ES-I3 (cell line): ENCODE data around the gene NIM1K.
"Not testable (repeated sequence)": the region's sequence is repeated elsewhere in the genome, so short reads cannot be mapped to it uniquely, and the experiment has no call there.

Experiments used
- H3K36me3 ChIP-seq: 2 replicates; pipeline ENCODE4 v1.6.1; 2013; ENCODE audit warnings: mild to moderate bottlenecking, low read length, control low read depth, moderate library complexity; ENCODE audit not compliant: insufficient read depth
- H3K4me1 ChIP-seq: 2 replicates; pipeline ENCODE4 v1.6.1; 2013; ENCODE audit warnings: mild to moderate bottlenecking, control low read depth, low read length; ENCODE audit not compliant: insufficient read depth
- H3K9ac ChIP-seq: 2 replicates; pipeline ENCODE4 v1.6.1; 2013; ENCODE audit warnings: low read depth, mild to moderate bottlenecking, low read length, moderate library complexity
- H3K9me3 ChIP-seq: 2 replicates; pipeline ENCODE4 v1.6.1; 2013; ENCODE audit warnings: mild to moderate bottlenecking, low read length, moderate library complexity; ENCODE audit not compliant: control insufficient read depth, insufficient read depth

NIM1K gene

GRCh38 chr5:43165323-43165722 lies 26.7 kb upstream of the NIM1K start:
- H3K36me3 ChIP-seq, result peaks cover 8% of the 10 kb centered on the region
- no peaks in the 10 kb centered on the region for H3K9me3 ChIP-seq
- no peak overlapping the region for H3K9ac ChIP-seq
- 0 out of 2 replicates have a peak, but pooled peaks cover 5% of the 10 kb centered on the region for H3K4me1 ChIP-seq

- no peaks in the 10 kb centered on the region for H3K9me3 ChIP-seq
- peaks cover 3% of the 10 kb centered on the region for H3K36me3 ChIP-seq
- no peak overlapping the region for H3K9ac ChIP-seq
These were observed 23.9 kb upstream of the NIM1K start for GRCh38 chr5:43168175-43168574.

GRCh38 chr5:43171451-43171850 lies 20.6 kb upstream of the NIM1K start:
- Histone ChIP-seq H3K36me3 (peaks cover 12% of the 10 kb centered on the region), H3K4me1 (0 out of 2 replicates have a peak, but pooled peaks cover 5% of the 10 kb centered on the region), H3K9me3 (no peaks in the 10 kb centered on the region), H3K9ac (no peak overlapping the region)

More at GRCh38 chr5:43168175-43168574, 23.9 kb upstream of the NIM1K start:
- 0 out of 2 replicates have a peak, but pooled peaks cover 5% of the 10 kb centered on the region for H3K4me1 ChIP-seq

GRCh38 chr5:43171926-43172325 lies 20.1 kb upstream of the NIM1K start:
- Histone ChIP-seq H3K9me3 (no peaks in the 10 kb centered on the region), H3K36me3 (peaks cover 12% of the 10 kb centered on the region), H3K9ac (no peak overlapping the region), H3K4me1 (0 out of 2 replicates have a peak, but pooled peaks cover 5% of the 10 kb centered on the region)

GRCh38 chr5:43172779-43173178 lies 19.2 kb upstream of the NIM1K start:
- Histone ChIP-seq H3K36me3 (peaks cover 12% of the 10 kb centered on the region), H3K9me3 (no peaks in the 10 kb centered on the region), H3K9ac (no peak overlapping the region), H3K4me1 (0 out of 2 replicates have a peak, but pooled peaks cover 5% of the 10 kb centered on the region)

DNA sequence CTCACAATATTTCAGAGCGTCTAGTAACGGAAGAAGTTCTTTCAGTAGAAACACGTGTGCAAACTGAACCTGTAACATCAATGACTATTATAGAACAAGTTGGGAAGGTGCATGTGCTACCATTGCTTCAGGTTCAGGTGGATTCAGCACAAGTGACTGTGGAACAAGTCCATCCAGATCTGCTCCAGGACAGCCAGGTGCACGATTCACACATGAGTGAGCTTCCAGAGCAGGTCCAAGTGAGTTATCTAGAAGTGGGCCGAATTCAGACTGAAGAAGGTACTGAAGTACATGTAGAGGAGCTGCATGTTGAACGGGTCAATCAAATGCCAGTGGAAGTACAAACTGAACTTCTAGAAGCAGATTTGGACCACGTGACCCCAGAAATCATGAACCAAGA lies 17.4 kb upstream of the NIM1K start:
- no peak overlapping the region for H3K9ac ChIP-seq
- 0 out of 2 replicates have a peak, but pooled peaks cover 5% of the 10 kb centered on the region for H3K4me1 ChIP-seq
- H3K36me3 ChIP-seq, result peaks cover 9% of the 10 kb centered on the region
- no peaks in the 10 kb centered on the region for H3K9me3 ChIP-seq

DNA sequence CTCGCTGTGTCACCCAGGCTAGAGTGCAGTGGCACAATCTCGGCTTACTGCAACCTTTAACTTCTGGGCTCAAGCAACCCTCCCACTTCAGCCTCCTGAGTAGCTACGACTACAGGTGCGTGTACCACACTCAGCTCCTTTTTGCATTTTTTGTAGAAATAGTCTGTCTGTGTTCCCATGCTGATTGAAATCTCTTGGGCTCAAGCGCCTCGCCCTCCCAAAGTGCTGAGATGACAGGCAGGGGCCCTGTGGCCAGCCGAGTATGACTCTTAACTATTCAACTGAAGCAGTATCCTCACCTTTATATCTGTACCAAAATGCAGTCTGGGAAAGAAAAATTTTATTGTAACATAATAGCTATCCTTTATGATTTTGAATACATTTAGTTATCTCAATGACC lies 12.2 kb upstream of the NIM1K start:
- Histone ChIP-seq H3K36me3 (peaks cover 1% of the 10 kb centered on the region; the same call in 1 of the 2 replicates), H3K9ac (no peak overlapping the region), H3K9me3 (no peaks in the 10 kb centered on the region), H3K4me1 (0 out of 2 replicates have a peak, but pooled peaks cover 5% of the 10 kb centered on the region)

DNA sequence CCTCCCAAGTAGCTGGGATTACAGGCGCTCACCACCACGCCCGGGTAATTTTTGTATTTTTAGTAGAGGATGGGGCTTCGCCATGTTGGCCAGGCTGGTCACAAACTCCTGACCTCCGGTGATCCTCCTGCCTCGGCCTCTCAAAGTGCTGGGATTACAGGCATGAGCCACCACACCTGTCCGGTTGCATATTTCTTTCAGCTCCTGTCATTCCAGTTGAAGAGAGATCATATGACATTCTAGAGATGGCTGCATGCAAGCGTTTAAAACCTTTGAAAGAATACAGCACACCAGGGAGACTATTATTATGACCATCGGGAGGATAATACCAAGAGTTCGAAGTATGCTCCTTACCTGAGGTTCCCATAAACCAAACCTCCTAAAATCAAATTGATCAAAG lies 9.6 kb upstream of the NIM1K start:
- Histone ChIP-seq H3K9me3 (no peaks in the 10 kb centered on the region), H3K4me1 (0 out of 2 replicates have a peak, but pooled peaks cover 5% of the 10 kb centered on the region), H3K9ac (no peak overlapping the region), H3K36me3 (no peaks in the 10 kb centered on the region)

- H3K9me3 ChIP-seq, H3K36me3 ChIP-seq, H3K9ac ChIP-seq, H3K4me1 ChIP-seq: not testable (repeated sequence)
These were observed 8.9 kb upstream of the NIM1K start for GRCh38 chr5:43183101-43183500.

DNA sequence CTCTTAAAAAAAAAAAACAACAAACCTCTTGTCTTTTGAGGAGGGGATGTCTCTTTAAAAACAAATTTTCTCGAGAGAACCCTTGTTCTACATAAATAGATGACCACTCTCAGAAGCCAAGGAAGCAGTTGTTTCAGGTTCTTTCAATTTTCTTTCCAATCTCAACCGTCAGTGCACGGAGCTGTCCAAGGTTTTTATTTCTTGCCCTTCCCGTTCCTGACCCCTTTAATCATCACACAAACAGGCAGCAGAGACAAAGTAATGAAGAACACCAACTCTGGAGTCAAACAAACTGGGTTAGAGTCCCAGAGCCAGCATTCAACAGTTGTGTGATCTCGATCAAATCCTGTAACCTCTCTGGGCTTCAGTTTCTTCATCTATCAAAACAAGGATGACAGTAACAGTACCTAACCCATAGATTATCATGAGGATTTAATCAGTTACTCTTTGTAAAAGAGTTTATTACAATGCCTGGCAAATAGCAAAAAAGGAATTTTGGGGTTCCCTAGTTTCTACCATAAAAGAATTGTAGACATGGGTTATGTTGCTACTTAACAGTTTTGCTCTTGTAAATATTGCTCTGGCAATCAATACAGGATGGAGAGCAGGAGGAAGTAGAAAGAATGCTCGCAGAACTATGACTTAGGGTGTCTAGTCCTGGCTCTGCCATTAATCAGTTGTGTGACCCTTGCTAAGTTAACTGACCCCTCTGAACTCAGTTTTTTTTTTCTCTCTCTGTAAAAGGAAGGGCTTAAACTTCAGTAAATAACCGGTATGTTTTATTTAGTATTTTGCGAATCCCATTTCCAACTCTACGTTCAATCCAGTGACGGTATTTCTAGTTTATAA lies 1.0 kb upstream of the NIM1K start:
- no peaks in the 10 kb centered on the region for H3K9me3 ChIP-seq
- H3K4me1 ChIP-seq, result no peaks in the 10 kb centered on the region; the same call in 1 of the 2 replicates
- peak overlapping the region; percentile 42; the same call in 1 of the 2 replicates for H3K9ac ChIP-seq
- no peaks in the 10 kb centered on the region for H3K36me3 ChIP-seq

- H3K9me3 ChIP-seq, result no peaks in the 10 kb centered on the region
- H3K36me3 ChIP-seq, result no peaks in the 10 kb centered on the region
- no peaks in the 10 kb centered on the region; the same call in 1 of the 2 replicates for H3K4me1 ChIP-seq
- peak overlapping the region; percentile 42; the same call in 1 of the 2 replicates for H3K9ac ChIP-seq
These were observed 644 bp downstream of the NIM1K start for GRCh38 chr5:43192558-43193180.

- Histone ChIP-seq H3K36me3 (no peaks in the 10 kb centered on the region), H3K4me1 (no peaks in the 10 kb centered on the region; the same call in 1 of the 2 replicates), H3K9me3 (no peaks in the 10 kb centered on the region), H3K9ac (peak overlapping the region; percentile 42; the same call in 1 of the 2 replicates)
These were observed 1.3 kb downstream of the NIM1K start for GRCh38 chr5:43193181-43193893.

- no peaks in the 10 kb centered on the region for H3K36me3 ChIP-seq
- peak overlapping the region; percentile 42; the same call in 1 of the 2 replicates for H3K9ac ChIP-seq
These were observed 1.9 kb downstream of the NIM1K start for GRCh38 chr5:43193894-43194265.

DNA sequence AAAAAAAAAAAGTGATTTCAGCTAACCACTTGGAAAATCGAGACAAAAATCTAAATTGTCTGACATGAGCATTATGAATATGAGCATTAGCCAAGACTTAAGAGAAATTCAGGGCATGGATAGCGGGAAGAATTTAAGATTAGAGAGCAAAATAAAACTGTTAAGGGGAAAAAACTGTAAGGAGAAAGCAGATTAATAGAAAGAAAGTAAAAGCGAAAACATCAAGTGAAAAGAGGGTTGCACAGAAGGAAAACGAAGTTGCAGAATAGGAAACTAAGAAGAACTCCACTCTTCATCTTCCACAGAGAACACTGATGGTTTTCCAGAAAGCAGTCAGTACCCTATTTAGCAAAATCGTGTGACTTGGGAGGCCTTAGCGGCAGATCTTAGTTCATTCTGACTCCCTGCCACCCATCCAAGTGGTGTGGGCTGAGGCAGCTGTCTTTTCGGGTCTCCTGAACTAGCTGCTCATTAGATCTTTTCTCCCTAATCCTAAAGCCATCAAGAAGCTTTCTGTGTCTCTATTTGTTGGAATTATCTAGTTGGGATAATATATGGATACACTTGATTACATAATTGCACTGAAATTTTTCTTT lies 3.7 kb downstream of the NIM1K start:
- Histone ChIP-seq H3K9me3 (no peaks in the 10 kb centered on the region), H3K9ac (no peak overlapping the region), H3K36me3 (no peaks in the 10 kb centered on the region), H3K4me1 (no peaks in the 10 kb centered on the region; the same call in 1 of the 2 replicates)

More at GRCh38 chr5:43193894-43194265, 1.9 kb downstream of the NIM1K start:
- Histone ChIP-seq H3K9me3 (no peaks in the 10 kb centered on the region), H3K4me1 (no peaks in the 10 kb centered on the region; the same call in 1 of the 2 replicates)
